T-cell (primary cell): ENCODE data around the gene STK32A. TPM values are rescaled to one million over a fixed set of nuclear protein-coding genes. Genes with fewer than 3 reads are reported as not detected.
A peak's percentile ranks its signal among the peaks of the same experiment; 100 is the strongest.

Experiments used
- ATAC-seq, 4 experiments: fragments of 200-7000 bp in 3 of 4; fragments of 150-1000 bp in 1 of 4; cut with Tn5 transposase; replicated peaks in 1 of 4; 1 replicate in 3 of 4; 2 replicates in 1 of 4; pipeline ENCODE4 v1.10.0; 2021; ENCODE audit warnings: moderate library complexity in 3 of 4, mild to moderate bottlenecking in 2 of 4, moderate number of reproducible peaks in 1 of 4
- CTCF ChIA-PET, 2 donors: fragments of 300-600 bp; sonication (Branson Sonifier 250); formaldehyde crosslinking; loops; one replicate each; lab custom pipeline; 2022; ENCODE audit warnings: antibody characterized with exemption in 2 of 2; lab: Charles Lee
- POLR2A ChIA-PET, 2 donors: fragments of 300-600 bp; sonication (Branson Sonifier 250); formaldehyde crosslinking; loops; one replicate each; lab custom pipeline; 2022; ENCODE audit warnings: antibody characterized with exemption in 2 of 2; lab: Charles Lee
- DNase-seq, 35 experiments: peaks; one replicate each; pipeline versions ENCODE4 v3.0.0 to v3.0.0-alpha.2; 2013 to 2023
- H3K27ac ChIP-seq: one replicate; pipeline ENCODE4 v1.5.1; 2013; ENCODE audit warnings: low read length
- H3K27me3 ChIP-seq, 2 experiments: replicated peaks in 1 of 2; 1 replicate in 1 of 2; 2 replicates in 1 of 2; pipeline versions ENCODE4 v1.6.1 to v1.7.0; 2013; ENCODE audit warnings: low read length in 1 of 2, mixed read lengths in 1 of 2; ENCODE audit not compliant: control insufficient read depth in 2 of 2, insufficient read depth in 2 of 2; ENCODE audit errors: extremely low read depth in 1 of 2
- H3K36me3 ChIP-seq, 2 donors: 1 replicate in 1 of 2; 2 replicates in 1 of 2; pipeline versions ENCODE4 v1.6.1 to v1.7.0; 2013; ENCODE audit warnings: low read length in 1 of 2; ENCODE audit not compliant: control insufficient read depth in 2 of 2, insufficient read depth in 1 of 2; ENCODE audit errors: extremely low read depth in 1 of 2
- H3K4me1 ChIP-seq, 2 experiments: 1 replicate in 1 of 2; 2 replicates in 1 of 2; pipeline versions ENCODE4 v1.6.1 to v1.7.0; 2013; ENCODE audit warnings: low read length in 2 of 2, mixed read lengths in 1 of 2; ENCODE audit not compliant: insufficient read depth in 2 of 2, control insufficient read depth in 1 of 2; ENCODE audit errors: extremely low read depth in 1 of 2
- H3K4me3 ChIP-seq, 2 donors: 1 replicate in 1 of 2; 2 replicates in 1 of 2; pipeline versions ENCODE4 v1.5.1 to v1.7.0; 2013; ENCODE audit warnings: mild to moderate bottlenecking in 2 of 2, low read length in 1 of 2, moderate library complexity in 1 of 2; ENCODE audit not compliant: control insufficient read depth in 1 of 2; ENCODE audit errors: extremely low read depth in 1 of 2
- H3K9me3 ChIP-seq: 2 replicates; pipeline ENCODE4 v1.7.0; 2013
- H3K27ac Mint-ChIP-seq, 2 donors: one replicate each; pipeline ENCODE4 v1.8.0; 2020 to 2021; ENCODE audit warnings: mild to moderate bottlenecking in 2 of 2, mixed read lengths in 2 of 2
- H3K27me3 Mint-ChIP-seq, 2 donors: one replicate each; pipeline ENCODE4 v1.8.0; 2021 to 2022; ENCODE audit warnings: mixed read lengths in 2 of 2
- H3K36me3 Mint-ChIP-seq: one replicate; pipeline ENCODE4 v1.8.0; 2021; ENCODE audit warnings: mixed read lengths
- H3K4me1 Mint-ChIP-seq, 3 donors: one replicate each; pipeline ENCODE4 v1.8.0; 2020 to 2022; ENCODE audit warnings: mixed read lengths in 3 of 3, mild to moderate bottlenecking in 1 of 3
- H3K4me3 Mint-ChIP-seq, 3 donors: one replicate each; pipeline ENCODE4 v1.8.0; 2020 to 2022; ENCODE audit warnings: mild to moderate bottlenecking in 3 of 3, mixed read lengths in 3 of 3, moderate library complexity in 3 of 3
- H3K9me3 Mint-ChIP-seq, 3 donors: one replicate each; pipeline ENCODE4 v1.8.0; 2020 to 2022; ENCODE audit warnings: mixed read lengths in 3 of 3
- WGBS: methylation state at CpG from one replicate; pipeline ENCODE4 v1.1.5; 2013; ENCODE audit warnings: missing lambda C conversion rate; ENCODE audit not compliant: insufficient coverage; 5-methylcytosine and 5-hydroxymethylcytosine counted together
- total RNA-seq, 35 experiments: library from RNA in 6 of 35; stranded (reverse) in 6 of 35; fragments of 120-200 nt in 1 of 35; gene quantifications; one replicate each; pipeline versions ENCODE4 v1.2.1 to v1.2.4 and lab custom pipeline; 2013 to 2026

The STK32A gene
- total RNA-seq, 5 donors from 2014 or later (not counting 1 experiment from before 2014, with no cell fraction given): not detected

GRCh38 chr5:147200004-147200403, 34.8 kb upstream of the STK32A start:
- no peak for ATAC-seq
- Histone ChIP-seq H3K36me3 (no peaks in the 10 kb centered on the region), H3K27ac (no peak overlapping the region), H3K27me3 (peaks cover 0 to 2% of the 10 kb centered on the region in 2 experiments), H3K4me3 (no peak overlapping the region), H3K4me1 (no peaks in the 10 kb centered on the region), H3K9me3 (no peaks in the 10 kb centered on the region)
- H3K36me3 Mint-ChIP-seq: no peaks in the 10 kb centered on the region
- no peak for DNase-seq
- no peak overlapping the region for H3K27ac Mint-ChIP-seq
- no peaks in the 10 kb centered on the region for H3K9me3 Mint-ChIP-seq
- POLR2A ChIA-PET: no interaction called here
- H3K27me3 Mint-ChIP-seq: peaks cover 5 to 8% of the 10 kb centered on the region in 2 donors
- H3K4me3 Mint-ChIP-seq: no peak overlapping the region
- no CpG with 5 or more reads among the region's 5 CpGs for whole genome bisulfite sequencing
- H3K4me1 Mint-ChIP-seq: no peaks in the 10 kb centered on the region
- CTCF ChIA-PET: interaction anchor here in 1 of 2 donors (1.0 to 1.4 kb wide), 2 partner anchors 11 to 17 kb away, joined by 4 to 5 read pairs; no protein-coding TSS in a partner anchor

GRCh38 chr5:147203213-147203612, 31.6 kb upstream of the STK32A start:
- H3K27ac ChIP-seq: no peak overlapping the region
- H3K4me1 ChIP-seq: no peaks in the 10 kb centered on the region
- POLR2A ChIA-PET: no interaction called here
- no peaks in the 10 kb centered on the region for H3K4me1 Mint-ChIP-seq
- WGBS: no CpG with 5 or more reads among the region's 4 CpGs
- no peaks in the 10 kb centered on the region for H3K9me3 ChIP-seq
- no peaks in the 10 kb centered on the region for H3K9me3 Mint-ChIP-seq
- H3K4me3 ChIP-seq: no peak overlapping the region
- H3K27ac Mint-ChIP-seq: no peak overlapping the region
- no peaks in the 10 kb centered on the region for H3K36me3 ChIP-seq
- H3K27me3 Mint-ChIP-seq: peaks cover 8 to 10% of the 10 kb centered on the region in 2 donors
- peaks cover 0 to 2% of the 10 kb centered on the region in 2 experiments for H3K27me3 ChIP-seq
- ATAC-seq (no peak), DNase-seq (no peak)
- H3K36me3 Mint-ChIP-seq: no peaks in the 10 kb centered on the region
- CTCF ChIA-PET: interaction anchor here in 1 of 2 donors (1.6 kb wide), 1 partner anchor 14 kb away, joined by 6 read pairs; no protein-coding TSS in a partner anchor
- H3K4me3 Mint-ChIP-seq: no peak overlapping the region

GRCh38 chr5:147204576-147204975, 30.2 kb upstream of the STK32A start:
- ATAC-seq: no peak
- H3K36me3 ChIP-seq: no peaks in the 10 kb centered on the region
- peaks cover 0 to 2% of the 10 kb centered on the region in 2 experiments for H3K27me3 ChIP-seq
- H3K9me3 ChIP-seq: no peaks in the 10 kb centered on the region
- Mint-ChIP-seq H3K27ac (no peak overlapping the region), H3K36me3 (no peaks in the 10 kb centered on the region), H3K27me3 (peaks cover 8 to 10% of the 10 kb centered on the region in 2 donors), H3K4me3 (no peak overlapping the region), H3K9me3 (no peaks in the 10 kb centered on the region), H3K4me1 (no peaks in the 10 kb centered on the region)
- H3K4me3 ChIP-seq: no peak overlapping the region
- 91% methylated on average over 2 of the region's 2 CpGs for WGBS
- no peak for DNase-seq
- ChIA-PET POLR2A (no interaction called here), CTCF (interaction anchor here in 1 of 2 donors (1.6 kb wide), 1 partner anchor 16 kb away, joined by 6 read pairs; no protein-coding TSS in a partner anchor)
- no peak overlapping the region for H3K27ac ChIP-seq
- no peaks in the 10 kb centered on the region for H3K4me1 ChIP-seq

- Histone ChIP-seq H3K27me3 (peaks cover 0 to 2% of the 10 kb centered on the region in 2 experiments), H3K4me3 (no peak overlapping the region), H3K27ac (no peak overlapping the region), H3K9me3 (no peaks in the 10 kb centered on the region), H3K4me1 (no peaks in the 10 kb centered on the region), H3K36me3 (no peaks in the 10 kb centered on the region)
- H3K27me3 Mint-ChIP-seq: peaks cover 2 to 5% of the 10 kb centered on the region in 2 donors
- DNase-seq: no peak
- no peaks in the 10 kb centered on the region for H3K9me3 Mint-ChIP-seq
- CTCF ChIA-PET: no interaction called here
- no peak overlapping the region for H3K27ac Mint-ChIP-seq
- no CpG with 5 or more reads among the region's 1 CpG for WGBS
- no peak overlapping the region for H3K4me3 Mint-ChIP-seq
- no peaks in the 10 kb centered on the region for H3K36me3 Mint-ChIP-seq
- no peak for ATAC-seq
- H3K4me1 Mint-ChIP-seq: no peaks in the 10 kb centered on the region
- POLR2A ChIA-PET: interaction anchor here in 1 of 2 donors (0.6 kb wide), 1 partner anchor 77 kb away, joined by 3 read pairs; no protein-coding TSS in a partner anchor
Measured at GRCh38 chr5:147208134-147208533, 26.7 kb upstream of the STK32A start.

GRCh38 chr5:147216552-147217154, 18.2 kb upstream of the STK32A start:
- H3K27ac Mint-ChIP-seq: peak overlapping the region; percentile 76 to 79
- ATAC-seq: peak; percentile 47 to 88 (median 74)
- Histone ChIP-seq H3K36me3 (no peaks in the 10 kb centered on the region), H3K4me1 (peaks cover 0 to 11% of the 10 kb centered on the region in 2 experiments), H3K27ac (peak overlapping the region; percentile 6), H3K4me3 (no peak overlapping the region), H3K27me3 (peaks cover 0 to 6% of the 10 kb centered on the region in 2 experiments), H3K9me3 (no peaks in the 10 kb centered on the region)
- ChIA-PET POLR2A (no interaction called here), CTCF (interaction anchor here in 1 of 2 donors (1.2 kb wide), 1 partner anchor 28 kb away, joined by 3 read pairs; no protein-coding TSS in a partner anchor)
- peaks cover 0 to 6% (median 4%) of the 10 kb centered on the region in 3 donors for H3K9me3 Mint-ChIP-seq
- peaks cover 0 to 3% of the 10 kb centered on the region in 2 donors for H3K27me3 Mint-ChIP-seq
- no peaks in the 10 kb centered on the region for H3K36me3 Mint-ChIP-seq
- H3K4me3 Mint-ChIP-seq: no peak overlapping the region
- WGBS: 44% methylated on average over 6 of the region's 9 CpGs
- H3K4me1 Mint-ChIP-seq: peaks cover 0 to 18% (median 5%) of the 10 kb centered on the region in 3 donors
- peak in 12 of 35 experiments; percentile 2 to 25 (median 6) for DNase-seq

GRCh38 chr5:147223343-147223742, 11.5 kb upstream of the STK32A start:
- WGBS: 11% methylated on average over 2 of the region's 2 CpGs

More at GRCh38 chr5:147223343-147223742, 11.5 kb upstream of the STK32A start:
- Histone ChIP-seq H3K4me1 (no peaks in the 10 kb centered on the region), H3K27me3 (peaks cover 0 to 2% of the 10 kb centered on the region in 2 experiments), H3K4me3 (no peak overlapping the region), H3K36me3 (no peaks in the 10 kb centered on the region), H3K27ac (no peak overlapping the region), H3K9me3 (no peaks in the 10 kb centered on the region)
- CTCF ChIA-PET: interaction anchor here in 1 of 2 donors (0.8 kb wide), 1 partner anchor 35 kb away, joined by 3 read pairs; no protein-coding TSS in a partner anchor
- Mint-ChIP-seq H3K27me3 (no peaks in the 10 kb centered on the region), H3K9me3 (peaks cover 8 to 11% (median 9%) of the 10 kb centered on the region in 3 donors), H3K27ac (no peak overlapping the region), H3K36me3 (no peaks in the 10 kb centered on the region), H3K4me1 (peaks cover 0 to 7% (median 6%) of the 10 kb centered on the region in 3 donors), H3K4me3 (no peak overlapping the region)
- ATAC-seq: no peak
- POLR2A ChIA-PET: no interaction called here
- DNase-seq: no peak
